CD4-positive, alpha-beta T cell treated with Interleukin-15 for 4 hours (primary cell): Measurements from ENCODE around the gene DIRAS2.

Experiments used
- DNase-seq: peaks from one replicate; pipeline ENCODE4 v3.0.0-alpha.2; 2020; ENCODE audit warnings: low spot score

The DIRAS2 gene

DNA sequence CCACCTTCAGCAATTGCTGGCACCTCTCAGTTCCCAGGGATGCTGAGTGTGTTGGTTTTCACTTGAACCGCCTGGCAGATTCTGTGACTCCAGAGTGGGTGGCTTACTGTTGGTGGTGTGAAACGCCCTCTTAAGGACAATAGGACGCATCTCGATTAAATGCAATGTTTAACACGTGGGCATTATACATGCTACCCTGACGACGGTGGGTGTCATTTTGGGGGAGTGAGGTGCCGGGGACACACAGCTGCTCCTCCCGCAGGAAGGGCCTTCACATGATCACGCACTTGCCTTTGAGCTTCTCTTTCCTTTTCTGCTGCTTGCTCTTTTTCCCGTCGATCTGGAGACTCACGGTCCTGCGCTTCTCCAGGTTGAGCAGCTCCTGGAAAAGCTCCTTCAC lies 29.7 kb downstream of the DIRAS2 start:
- no peak for DNase-seq

- DNase-seq, result no peak
These were observed 31.1 kb downstream of the DIRAS2 start for GRCh38 chr9:90611568-90611967.

DNA sequence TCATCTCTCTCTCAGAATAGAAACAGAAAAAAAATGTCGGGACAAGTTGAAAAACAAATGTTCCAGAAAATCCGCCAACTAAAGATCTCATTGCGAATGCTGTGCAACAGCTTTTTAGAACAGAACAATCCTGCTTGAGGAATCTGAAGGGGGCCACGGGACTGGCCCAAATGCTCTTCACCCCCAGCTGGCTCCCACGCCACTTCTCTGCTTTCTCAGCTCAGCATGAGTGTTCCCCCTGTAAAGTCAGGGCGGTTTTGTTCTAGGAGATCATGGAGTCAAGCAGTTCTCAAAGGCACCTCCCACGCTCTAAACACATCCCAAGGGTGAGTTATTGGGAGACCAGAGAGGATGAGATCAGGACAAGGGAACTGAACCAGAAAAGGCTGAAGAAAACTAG lies 31.5 kb downstream of the DIRAS2 start:
- no peak for DNase-seq

GRCh38 chr9:90607701-90608516 lies 34.7 kb downstream of the DIRAS2 start:
- no peak for DNase-seq

DNA sequence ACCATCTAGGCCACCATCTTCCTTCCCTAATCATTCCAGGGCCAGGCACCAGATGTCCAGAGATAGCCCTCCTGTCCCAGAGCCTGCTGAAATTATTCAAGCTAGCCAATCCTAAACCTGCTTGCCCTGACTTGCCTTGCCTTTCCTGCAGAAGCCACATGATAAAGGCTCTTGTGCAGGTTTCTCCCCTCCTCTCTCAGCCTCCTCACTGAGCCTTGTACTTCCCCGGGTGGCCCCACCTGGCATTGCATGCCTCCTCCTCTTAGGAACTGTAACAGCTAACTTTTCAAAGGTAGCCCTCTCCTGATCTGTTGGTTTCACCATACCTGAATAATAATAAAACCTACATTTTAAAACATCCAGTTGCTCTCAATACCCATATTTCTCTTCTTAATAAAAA lies 42.6 kb downstream of the DIRAS2 start:
- DNase-seq, result no peak

DNA sequence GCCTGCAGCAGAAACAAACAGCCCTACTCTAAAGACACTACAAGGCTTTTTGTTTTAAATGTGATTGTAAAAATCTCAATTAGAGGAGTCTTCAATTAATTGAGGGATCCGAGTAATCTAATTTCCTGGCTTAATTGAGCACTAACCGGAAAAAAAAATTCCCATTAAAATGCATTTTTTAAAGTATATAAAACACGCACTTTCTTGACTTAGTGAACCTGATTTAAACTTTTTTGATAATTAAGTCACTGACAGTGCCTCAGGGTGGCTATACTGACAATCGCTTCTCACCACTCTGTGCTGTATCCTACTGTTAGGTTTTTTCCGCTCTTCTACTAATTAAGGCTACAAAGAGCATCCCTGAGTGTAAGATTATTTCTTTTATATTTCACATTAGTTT lies 44.4 kb downstream of the DIRAS2 start:
- no peak for DNase-seq

- DNase-seq, result no peak
These were observed 49.0 kb downstream of the DIRAS2 start for GRCh38 chr9:90593646-90594045.

DNA sequence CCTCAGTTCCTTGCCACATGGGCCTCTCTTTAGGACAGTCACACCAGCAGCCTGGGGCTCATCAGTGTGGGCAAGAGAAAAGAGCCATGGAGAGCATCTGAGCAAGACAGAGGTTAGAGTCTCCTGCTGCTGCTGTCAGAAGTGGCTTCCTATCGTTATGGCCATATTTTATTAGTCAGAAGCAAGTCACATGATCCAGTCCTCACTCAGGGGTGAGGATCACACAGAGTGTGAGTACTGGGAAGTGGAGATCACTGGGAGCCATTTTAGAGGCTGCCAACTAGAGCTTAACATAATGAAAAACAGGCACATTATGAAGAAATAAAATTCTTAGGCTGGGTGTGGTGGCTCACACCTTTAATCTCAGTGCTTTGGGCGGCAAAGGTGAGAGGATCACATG lies 62.0 kb downstream of the DIRAS2 start:
- DNase-seq, result no peak

- no peak for DNase-seq
These were observed 63.4 kb downstream of the DIRAS2 start for GRCh38 chr9:90579181-90579580.

GRCh38 chr9:90578126-90578815 lies 64.4 kb downstream of the DIRAS2 start:
- no peak for DNase-seq

- DNase-seq, result no peak
These were observed 73.1 kb downstream of the DIRAS2 start for GRCh38 chr9:90569511-90569910.

- DNase-seq, result no peak
These were observed 74.0 kb downstream of the DIRAS2 start for GRCh38 chr9:90568667-90569066.

DNA sequence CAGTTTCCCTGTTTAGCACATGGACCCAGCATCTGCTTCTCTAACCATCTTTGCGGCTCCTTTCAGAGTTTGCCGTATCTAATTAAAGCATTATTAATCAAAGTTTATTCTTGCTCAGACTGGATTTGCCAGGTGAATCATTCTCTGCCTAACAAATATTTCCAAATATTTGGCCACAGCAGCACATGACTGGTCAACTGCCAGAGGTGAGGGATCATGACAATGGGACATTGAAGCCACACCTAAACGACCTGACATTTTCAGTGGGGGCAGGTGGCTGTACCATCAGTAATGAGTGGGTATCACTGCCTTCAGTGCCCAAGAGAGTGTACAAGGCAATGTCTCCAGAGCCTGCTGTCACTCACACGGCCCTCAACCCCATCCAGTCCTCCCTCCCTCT lies 80.4 kb downstream of the DIRAS2 start:
- DNase-seq, result no peak
